HuH-7.5 (cell line): Measurements from ENCODE around the gene CPD.

ENCODE experiments used
- DNase-seq: peaks from one replicate; pipeline ENCODE4 v3.0.0; 2011; ENCODE audit warnings: low spot score

Gene CPD

DNA sequence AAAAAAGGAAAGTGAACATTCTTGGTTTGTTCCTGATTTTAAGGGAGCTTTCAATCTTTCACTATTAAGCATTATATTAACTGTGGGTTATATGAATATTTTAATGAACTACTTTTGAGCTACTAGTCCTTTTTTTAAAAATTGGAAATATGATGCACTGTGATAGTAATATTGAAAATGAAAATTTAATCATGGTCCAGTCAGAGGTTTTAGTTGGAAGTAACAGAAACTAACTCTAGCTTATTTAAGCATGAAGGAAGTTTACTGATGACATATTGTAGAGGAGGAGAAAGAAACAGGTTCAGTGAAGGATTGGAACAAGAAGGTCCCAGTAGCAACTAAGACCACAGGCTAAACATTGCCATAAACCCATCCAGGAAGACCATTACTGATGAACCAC is 24.0 kb upstream of the CPD start:
- DNase-seq, result no peak

- DNase-seq, result no peak
These were observed 21.3 kb upstream of the CPD start for GRCh38 chr17:30357476-30357875.

DNA sequence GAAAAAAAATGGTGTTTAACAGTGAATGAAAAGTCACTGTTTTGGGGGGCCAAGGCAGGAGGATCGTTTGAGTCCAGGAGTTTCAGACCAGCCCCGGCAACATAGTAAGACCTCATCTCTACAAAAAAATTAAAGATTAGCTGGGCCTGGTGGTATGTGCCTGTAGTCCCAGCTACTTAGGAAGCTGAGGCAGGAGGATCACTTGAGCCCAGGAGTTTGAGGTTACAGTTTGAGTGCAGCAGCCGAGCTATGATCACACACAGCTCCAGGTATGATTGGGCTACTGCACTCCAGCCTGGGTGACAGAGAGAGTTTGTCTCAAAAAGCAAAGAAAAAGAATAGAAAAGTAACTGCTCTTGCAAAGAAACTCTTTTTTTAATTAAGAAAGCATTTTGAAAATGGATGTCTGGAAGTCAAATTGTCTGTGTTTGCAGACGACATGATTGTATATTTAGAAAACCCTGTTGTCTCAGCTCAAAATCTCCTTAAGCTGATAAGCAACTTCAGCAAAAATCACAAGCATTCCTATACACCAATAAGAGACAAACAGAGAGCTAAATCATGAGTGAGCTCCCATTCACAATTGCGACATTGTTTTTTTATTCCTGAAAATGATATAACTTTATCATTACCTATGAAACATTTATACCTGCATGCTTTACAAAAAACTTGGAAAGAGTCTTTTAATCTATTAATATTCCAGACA is 20.5 kb upstream of the CPD start:
- DNase-seq, result no peak

DNA sequence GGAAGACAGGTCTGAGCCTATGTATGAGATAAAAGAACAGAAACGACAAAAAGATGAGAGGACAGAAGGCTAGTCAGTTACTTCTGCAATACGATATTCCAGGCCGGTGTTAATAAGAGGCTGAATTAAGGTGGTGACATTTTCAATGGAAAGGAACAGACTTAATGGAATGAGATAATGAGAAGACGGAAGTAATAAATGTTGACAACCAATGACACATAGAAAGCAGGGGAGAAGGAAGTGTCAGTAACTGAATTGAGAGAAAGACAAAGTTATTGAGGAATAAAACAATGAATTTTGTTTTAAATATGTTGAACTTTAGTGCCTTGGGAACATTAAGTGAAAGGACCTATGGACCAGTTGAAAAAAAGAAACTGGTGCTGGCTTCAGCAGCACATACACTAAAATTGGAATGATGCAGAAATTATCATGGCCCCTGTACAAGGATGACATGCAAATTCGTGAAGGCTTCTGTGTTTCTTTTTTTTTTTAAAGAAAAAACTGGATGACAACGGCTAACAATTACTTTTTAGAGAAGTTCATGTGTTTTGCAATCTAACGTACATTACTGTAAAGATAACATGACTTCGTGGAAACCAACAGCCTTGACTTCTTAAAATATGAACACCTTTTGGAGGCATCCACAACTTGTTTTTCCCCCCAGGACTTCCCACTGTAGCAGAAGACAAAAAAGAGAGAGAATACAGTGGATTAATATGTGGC is 18.5 kb upstream of the CPD start:
- DNase-seq, result no peak

- no peak for DNase-seq
These were observed 16.9 kb upstream of the CPD start for GRCh38 chr17:30361766-30362279.

GRCh38 chr17:30363715-30364202 is 15.0 kb upstream of the CPD start:
- no peak for DNase-seq

GRCh38 chr17:30366536-30366935 is 12.2 kb upstream of the CPD start:
- no peak for DNase-seq

GRCh38 chr17:30368912-30369720 is 9.6 kb upstream of the CPD start:
- no peak for DNase-seq

DNA sequence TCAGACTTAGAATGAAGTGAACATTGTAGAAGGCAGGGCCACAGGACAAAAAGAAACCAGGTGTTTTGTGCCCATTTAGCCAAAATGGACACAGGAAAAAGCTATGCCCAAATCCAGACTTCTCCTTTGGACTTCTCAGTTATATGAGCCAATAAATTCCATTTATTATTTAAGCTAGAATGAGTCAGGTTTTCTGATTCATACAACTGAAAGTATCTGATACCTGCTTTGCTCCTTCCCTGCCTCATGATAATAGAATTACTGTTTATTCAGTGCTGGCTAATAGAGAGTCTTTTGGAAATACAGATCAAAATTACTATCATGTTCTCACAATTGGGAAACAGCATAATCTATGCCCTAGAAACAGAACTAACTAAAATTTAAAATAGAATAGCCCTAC is 8.7 kb upstream of the CPD start:
- DNase-seq, result no peak

- no peak for DNase-seq
These were observed 6.0 kb upstream of the CPD start for GRCh38 chr17:30372755-30373154.

GRCh38 chr17:30375661-30376060 is 3.1 kb upstream of the CPD start:
- no peak for DNase-seq

GRCh38 chr17:30376621-30377452 is 1.9 kb upstream of the CPD start:
- peak; percentile 47 for DNase-seq

DNA sequence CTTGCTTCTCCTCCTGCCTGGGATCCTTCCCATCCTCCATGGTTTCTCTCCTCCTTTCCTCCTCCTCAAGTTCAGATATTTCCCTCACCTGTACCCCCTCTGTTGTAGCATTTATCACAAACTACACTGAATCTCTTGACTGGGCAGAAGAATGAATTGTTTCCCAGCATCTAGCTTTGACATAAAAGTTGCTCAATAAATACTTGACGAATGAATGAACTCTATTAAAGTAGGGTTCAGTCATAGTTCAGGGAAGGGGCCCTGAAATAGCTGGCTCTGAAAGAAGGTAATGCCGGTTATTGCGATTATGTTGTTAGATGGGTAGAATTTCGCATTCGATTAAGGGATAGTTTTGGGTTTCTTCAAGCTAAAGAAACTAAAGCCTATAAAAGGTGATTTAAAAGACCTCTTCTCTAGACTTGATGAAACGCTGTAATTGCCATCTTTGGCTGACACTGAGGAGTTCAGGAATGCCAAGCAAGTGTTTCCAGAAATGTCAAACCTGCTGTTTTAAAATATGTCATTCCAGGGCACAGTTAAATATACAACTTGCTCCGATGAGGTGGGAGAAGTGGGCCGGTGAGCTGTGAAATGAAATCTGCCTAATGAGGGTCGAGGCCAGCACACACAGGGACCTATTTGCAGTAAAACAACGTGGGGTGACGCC is 1.0 kb upstream of the CPD start:
- DNase-seq, result no peak

GRCh38 chr17:30378241-30378824 is 394 bp upstream of the CPD start:
- DNase-seq, result no peak

DNA sequence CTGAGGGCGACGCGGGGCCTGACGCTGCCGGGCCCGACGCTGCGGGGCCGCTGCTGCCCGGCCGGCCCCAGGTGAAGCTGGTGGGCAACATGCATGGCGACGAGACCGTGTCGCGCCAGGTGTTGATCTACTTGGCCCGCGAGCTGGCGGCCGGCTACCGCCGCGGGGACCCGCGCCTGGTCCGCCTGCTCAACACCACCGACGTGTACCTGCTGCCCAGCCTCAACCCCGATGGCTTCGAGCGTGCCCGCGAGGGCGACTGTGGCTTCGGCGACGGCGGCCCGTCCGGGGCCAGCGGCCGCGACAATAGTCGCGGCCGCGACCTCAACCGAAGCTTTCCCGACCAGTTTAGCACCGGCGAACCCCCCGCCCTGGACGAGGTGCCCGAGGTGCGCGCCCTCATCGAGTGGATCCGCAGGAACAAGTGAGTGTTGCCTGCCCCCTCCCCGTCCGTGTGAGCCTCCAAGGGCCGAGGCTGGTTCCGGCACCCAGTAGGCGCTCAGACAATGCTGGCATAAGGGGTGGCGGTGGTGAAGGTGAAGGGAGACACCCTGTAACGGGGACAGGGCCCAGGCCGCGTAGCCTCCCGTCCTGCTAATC is 676 bp downstream of the CPD start:
- DNase-seq, result no peak

- peak; percentile 36 for DNase-seq
These were observed 1.2 kb downstream of the CPD start for GRCh38 chr17:30379903-30380381.

DNA sequence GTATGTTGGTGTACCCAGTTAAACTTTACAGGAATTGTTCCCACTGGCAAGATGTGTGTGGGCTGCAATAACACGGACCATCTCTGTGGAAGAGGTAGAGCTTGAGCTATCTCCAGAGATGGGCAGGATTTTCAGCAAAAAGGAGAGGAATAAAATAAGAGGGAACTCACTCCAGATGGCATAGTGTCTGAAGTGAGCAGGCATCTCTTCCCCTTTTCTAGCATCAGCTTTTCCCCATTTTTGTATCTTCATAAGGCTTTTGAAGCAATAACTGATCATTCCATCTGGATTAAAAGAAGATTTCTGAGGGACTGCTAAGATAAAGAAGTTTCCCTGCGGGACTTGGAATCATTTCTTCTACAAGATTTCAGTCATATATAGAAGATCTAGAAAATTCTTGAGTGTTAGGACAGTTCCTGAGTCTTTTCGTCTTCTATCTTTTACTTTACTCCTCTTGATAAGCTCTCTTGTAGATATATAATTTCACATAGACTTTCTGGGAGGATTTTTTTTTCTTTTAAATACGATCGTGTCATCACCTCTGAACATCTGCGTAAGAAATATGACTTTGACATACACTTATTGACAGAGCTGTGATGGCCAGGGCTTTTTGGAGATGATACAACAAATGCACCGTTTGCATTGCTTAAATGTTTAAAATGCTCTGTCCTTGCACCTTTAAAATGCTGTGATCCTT is 2.1 kb downstream of the CPD start:
- DNase-seq, result no peak

DNA sequence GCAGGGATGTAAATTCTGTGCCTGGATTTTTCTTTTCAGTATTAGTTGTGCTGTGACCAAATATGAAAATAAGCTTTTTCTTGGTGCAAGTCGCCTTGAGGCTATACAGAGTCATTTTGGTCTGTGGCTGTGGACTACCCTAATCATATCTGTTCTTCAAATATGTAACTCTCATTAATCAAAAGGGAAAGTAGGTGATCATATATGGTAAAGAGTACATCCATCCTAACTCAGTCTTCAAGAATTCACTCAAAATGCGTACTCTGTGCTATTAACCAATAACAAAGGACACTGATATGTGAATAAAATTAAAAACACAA is 2.6 kb downstream of the CPD start:
- DNase-seq, result no peak

DNA sequence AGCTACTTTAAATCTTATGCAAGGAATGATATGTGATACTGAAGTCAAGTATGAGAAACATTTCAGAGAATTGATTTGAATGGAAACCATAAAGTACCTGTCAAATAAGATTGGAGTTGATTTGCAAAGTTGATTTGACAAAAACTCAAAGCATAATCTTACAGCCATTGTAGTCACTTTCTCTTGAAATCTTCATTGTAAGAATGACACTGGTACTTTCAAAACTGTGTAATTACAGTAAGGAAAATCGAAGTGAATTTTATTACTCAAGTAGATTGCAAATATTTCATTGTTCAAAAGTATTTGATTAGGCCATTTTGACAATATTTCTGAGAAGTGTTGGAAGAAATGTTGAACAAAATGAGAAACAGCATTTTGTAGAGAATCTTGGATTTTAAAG is 3.6 kb downstream of the CPD start:
- no peak for DNase-seq
